GM19467 (cell line): ENCODE results near the gene REV1.
"Not testable (repeated sequence)": the region's sequence is repeated elsewhere in the genome, so short reads cannot be mapped to it uniquely, and the experiment has no call there.

Experiments
- ATAC-seq: cut with Tn5 transposase; IDR thresholded peaks from one replicate; pipeline ENCODE4 v1.9.1; 2021; ENCODE audit warnings: mild to moderate bottlenecking, moderate library complexity; ENCODE audit not compliant: unreplicated experiment

The REV1 gene

GRCh38 chr2:99365661-99366060, 124.2 kb downstream of the REV1 start:
- no peak for ATAC-seq

DNA sequence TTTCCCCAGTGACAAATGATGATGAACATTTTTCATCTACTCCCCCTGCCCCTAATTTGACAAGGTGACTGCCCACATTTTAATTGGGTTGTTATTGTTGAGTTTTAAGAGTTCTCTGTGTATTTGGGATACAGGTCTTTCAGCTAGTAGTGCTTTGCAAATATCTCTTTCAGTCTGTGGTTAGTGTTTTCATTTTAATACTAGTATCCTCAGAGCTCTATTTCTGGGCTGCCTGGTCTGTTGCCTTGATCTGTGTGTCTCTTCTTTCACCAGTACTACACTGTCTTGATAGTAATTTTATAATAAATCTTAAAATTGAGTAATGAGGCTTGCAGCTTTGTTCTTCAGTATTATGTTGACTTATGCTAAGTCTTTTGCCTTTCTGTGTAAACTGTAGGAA, 133.0 kb downstream of the REV1 start:
- ATAC-seq: no peak

DNA sequence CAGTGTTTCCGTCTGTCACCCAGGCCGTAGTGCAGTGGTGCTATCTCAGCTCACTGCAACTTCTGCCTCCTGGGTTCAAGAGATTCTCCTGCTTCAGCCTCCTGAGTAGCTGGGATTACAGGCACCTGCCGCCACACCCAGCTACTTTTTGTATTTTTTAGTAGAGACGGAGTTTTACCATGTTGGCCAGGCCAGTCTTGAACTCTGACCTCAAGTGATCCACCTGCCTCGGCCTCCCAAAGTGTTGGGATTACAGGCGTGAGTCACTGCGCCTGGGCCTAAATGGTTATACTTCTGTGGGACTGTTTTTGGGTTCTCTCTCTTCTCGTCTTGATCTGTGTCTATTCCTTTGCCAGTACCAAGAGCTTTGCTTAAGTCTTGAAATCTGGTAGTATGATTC, 135.0 kb downstream of the REV1 start:
- ATAC-seq: not testable (repeated sequence)

GRCh38 chr2:99354070-99354469, 135.7 kb downstream of the REV1 start:
- no peak for ATAC-seq
